GM18858 (cell line): ENCODE results near the gene LSAMP.
"Not testable (repeated sequence)": the region's sequence is repeated elsewhere in the genome, so short reads cannot be mapped to it uniquely, and the experiment has no call there.

Experiments used
- ATAC-seq: cut with Tn5 transposase; IDR thresholded peaks from one replicate; pipeline ENCODE4 v1.9.1; 2021; ENCODE audit not compliant: unreplicated experiment

LSAMP gene

GRCh38 chr3:116247605-116248004 is 197.7 kb downstream of the LSAMP start:
- no peak for ATAC-seq

DNA sequence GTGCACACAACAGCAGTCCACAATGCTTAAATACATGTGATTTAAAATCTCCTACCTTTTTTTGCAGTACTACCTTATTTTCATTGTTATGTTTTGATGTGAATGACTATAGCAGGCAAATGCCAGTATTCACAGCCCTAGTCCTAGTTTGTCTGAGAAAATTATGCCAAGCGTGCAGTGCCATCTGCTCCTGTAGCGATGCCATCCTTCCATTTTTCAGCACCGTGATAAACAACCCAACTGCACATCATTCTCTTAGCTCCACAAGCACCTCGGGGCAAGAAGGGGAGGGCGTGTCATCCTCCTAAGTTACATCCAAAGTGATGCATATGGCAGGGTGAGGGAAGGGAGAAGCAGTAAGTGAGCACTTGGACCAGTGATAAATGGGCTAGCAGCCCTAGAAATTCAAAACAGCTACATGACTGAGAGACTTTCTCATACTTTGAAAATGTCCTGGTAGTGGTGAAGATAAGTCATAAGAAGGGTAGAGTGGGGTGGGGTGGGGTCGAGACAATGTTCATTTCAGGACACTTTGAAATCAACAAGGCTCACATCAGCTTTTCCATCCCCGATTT is 198.8 kb downstream of the LSAMP start:
- ATAC-seq, result no peak

GRCh38 chr3:116242825-116243224 is 202.5 kb downstream of the LSAMP start:
- ATAC-seq, result no peak

DNA sequence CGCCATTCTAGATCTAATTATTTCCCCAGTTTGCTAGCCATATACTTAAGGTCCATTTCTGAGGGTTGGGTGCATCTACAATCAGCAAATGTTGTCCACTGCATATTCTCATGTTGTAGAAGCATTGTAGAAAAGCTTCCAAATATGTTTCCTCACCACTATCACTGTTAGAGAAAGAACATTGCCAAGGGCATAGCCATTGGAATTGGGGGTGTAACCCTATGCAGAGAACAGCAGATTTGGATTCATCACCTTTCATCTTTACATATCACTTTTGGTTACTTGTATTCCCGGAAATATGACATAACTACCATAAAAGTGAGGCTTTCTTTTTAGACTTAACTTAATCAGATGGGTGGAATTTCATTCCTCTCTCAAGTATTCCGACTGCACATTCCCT is 203.6 kb downstream of the LSAMP start:
- ATAC-seq, result no peak

- ATAC-seq, result no peak
Measured at GRCh38 chr3:116240261-116240660, 205.0 kb downstream of the LSAMP start.

- ATAC-seq, result no peak
Measured at GRCh38 chr3:116238846-116239565, 206.3 kb downstream of the LSAMP start.

GRCh38 chr3:116233711-116234357 is 211.5 kb downstream of the LSAMP start:
- no peak for ATAC-seq

- ATAC-seq, result no peak
Measured at GRCh38 chr3:116230431-116231020, 214.8 kb downstream of the LSAMP start.

- ATAC-seq, result no peak
Measured at GRCh38 chr3:116226266-116226665, 219.0 kb downstream of the LSAMP start.

GRCh38 chr3:116216761-116217160 is 228.5 kb downstream of the LSAMP start:
- no peak for ATAC-seq

GRCh38 chr3:116211901-116212300 is 233.4 kb downstream of the LSAMP start:
- no peak for ATAC-seq

DNA sequence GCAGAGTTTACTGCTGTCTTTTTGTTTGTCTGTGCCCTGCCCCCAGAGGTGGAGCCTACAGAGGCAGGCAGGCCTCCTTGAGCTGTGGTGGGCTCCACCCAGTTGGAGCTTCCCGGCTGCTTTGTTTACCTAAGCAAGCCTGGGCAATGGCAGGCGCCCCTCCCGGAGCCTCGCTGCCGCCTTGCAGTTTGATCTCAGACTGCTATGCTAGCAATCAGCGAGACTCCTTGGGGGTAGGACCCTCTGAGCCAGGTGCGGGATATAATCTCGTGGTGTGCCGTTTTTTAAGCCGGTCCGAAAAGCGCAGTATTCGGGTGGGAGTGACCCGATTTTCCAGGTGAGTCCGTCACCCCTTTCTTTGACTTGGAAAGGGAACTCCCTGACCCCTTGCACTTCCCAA is 236.5 kb downstream of the LSAMP start:
- not testable (repeated sequence) for ATAC-seq

DNA sequence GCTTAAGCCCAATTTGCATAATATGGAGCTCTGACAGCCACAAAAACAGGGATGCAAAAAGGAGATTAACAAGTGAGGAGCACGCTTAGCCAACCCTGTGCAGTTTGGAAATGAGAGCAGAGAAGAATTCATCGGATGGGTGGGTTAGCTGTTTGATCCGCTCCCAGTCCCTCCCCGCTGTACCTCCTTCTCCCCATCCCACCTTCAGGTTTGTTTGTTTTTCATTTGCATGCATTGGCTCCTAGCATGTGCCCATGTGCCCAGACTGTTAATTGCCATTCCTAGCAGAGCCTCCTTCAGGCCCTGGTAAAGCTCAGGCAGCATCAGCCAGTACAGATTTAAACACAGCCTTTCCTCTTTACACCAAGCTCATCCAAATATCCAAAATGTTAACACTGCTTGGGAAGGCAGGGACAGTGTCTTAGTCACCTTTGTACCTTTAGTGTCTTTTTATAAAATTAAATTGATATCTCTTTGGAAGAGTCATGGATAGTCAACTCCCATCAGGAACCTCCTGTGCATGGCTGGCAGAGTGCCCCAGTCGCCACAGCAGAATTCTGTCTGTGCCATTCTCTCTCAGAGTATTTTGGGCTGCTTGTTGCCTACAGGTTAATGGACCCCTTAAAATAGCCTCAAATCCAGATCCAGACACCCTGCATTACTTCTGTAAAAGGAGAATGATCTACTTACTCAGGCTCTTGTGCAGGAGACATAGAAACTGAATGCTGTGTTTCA is 244.2 kb downstream of the LSAMP start:
- no peak for ATAC-seq

DNA sequence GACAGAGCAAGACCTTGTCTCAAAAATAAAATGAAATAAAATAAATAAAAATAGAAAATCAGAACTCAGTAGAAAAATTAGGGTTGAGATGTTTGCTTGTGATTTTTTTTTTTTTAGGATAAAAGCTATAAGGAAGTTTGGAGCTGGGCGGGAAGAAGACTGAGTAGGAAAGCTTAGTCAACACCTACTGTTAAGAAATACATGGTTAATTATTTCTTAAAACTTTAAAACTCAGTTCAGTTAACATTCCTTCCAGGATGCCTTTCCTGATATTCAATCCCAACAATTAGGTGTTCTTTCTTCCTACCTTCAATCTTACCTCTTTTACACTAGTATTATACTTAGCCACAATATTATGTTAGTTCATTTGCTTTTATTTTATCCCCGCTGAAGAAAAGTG is 246.2 kb downstream of the LSAMP start:
- ATAC-seq, result no peak

DNA sequence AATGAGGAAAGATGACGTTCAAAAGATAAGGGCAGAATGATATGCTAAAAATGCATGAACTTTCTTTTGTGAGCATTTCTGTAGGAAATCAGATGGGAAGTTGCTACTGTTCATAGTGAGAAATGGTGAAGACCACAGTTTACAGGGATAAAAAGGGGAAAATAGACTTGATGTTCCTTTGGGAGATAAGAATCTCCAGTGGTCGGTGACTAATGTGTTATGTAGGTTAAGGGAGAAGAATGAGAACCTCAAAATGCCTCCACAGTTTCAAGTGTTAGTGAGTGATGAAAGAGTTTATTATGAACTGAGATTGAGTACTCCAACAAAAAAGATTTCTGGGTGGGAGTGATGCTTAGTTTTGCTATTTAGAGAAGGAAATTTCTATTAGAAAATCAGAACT is 247.2 kb downstream of the LSAMP start:
- ATAC-seq, result no peak

GRCh38 chr3:116192464-116192863 is 252.8 kb downstream of the LSAMP start:
- ATAC-seq, result no peak

- no peak for ATAC-seq
Measured at GRCh38 chr3:116191409-116191808, 253.9 kb downstream of the LSAMP start.

DNA sequence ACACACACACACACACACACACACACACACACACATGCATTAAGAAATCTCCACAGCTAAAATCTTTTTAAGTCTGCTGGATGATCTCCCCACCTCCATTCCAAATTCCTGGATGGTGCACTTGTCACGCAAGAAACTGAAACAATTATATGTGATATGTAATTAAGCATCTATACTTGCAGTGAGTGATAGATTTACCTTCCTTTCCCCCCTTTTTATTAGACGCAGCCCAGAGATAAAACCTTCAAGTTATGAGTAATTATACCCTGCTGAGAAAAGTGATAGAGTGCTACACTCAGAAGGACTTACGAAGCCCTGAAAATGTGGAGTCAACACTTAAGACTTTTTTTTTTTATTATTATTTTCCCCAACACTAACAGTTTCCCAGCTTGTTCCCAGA is 255.2 kb downstream of the LSAMP start:
- ATAC-seq, result no peak

- ATAC-seq, result no peak
Measured at GRCh38 chr3:116188231-116188785, 257.0 kb downstream of the LSAMP start.

GRCh38 chr3:116186049-116186448 is 259.2 kb downstream of the LSAMP start:
- ATAC-seq, result no peak

DNA sequence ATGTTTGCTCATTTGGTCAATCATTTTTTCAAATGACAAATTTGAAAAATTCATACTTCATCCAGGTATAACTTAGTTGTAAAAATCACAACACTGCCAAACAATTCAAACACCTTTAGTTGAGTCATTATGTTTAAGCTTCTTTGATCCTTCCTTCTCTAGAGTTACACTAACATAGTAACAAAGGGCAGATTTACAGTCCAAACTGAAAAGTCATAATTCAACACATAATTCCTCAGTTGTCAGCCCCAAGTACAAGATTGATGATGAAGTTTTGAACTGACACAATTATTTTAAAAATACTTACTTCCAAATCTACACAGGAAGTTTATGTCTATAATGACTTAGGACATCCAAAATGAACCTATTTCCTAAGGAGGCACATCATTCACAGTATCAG is 264.1 kb downstream of the LSAMP start:
- ATAC-seq, result no peak
